Mesenchymal stem cell (in vitro differentiated cells and primary cell): ENCODE data around the gene USP7.
A peak's percentile ranks its signal among the peaks of the same experiment; 100 is the strongest.

Experiments used
- DNase-seq: peaks from one replicate; pipeline ENCODE4 v3.0.0-alpha.2; 2013
- H2AFZ ChIP-seq: one replicate; pipeline ENCODE4 v1.6.1; 2013; ENCODE audit warnings: low read depth, mild to moderate bottlenecking, control low read depth, inconsistent platforms, low read length, moderate library complexity
- H2AK5ac ChIP-seq: 2 replicates; pipeline ENCODE4 v1.6.1; 2013; ENCODE audit warnings: low read length, moderate library complexity, mild to moderate bottlenecking, inconsistent platforms; ENCODE audit not compliant: severe bottlenecking
- H2BK120ac ChIP-seq: one replicate; pipeline ENCODE4 v1.6.1; 2013; ENCODE audit warnings: low read depth, mild to moderate bottlenecking, inconsistent platforms, low read length, moderate library complexity
- H2BK12ac ChIP-seq, 2 experiments: one replicate each; pipeline ENCODE4 v1.6.1; 2013; ENCODE audit warnings: inconsistent platforms in 2 of 2, low read length in 2 of 2, mild to moderate bottlenecking in 2 of 2, moderate library complexity in 2 of 2, control low read depth in 1 of 2
- H2BK15ac ChIP-seq: one replicate; pipeline ENCODE4 v1.6.1; 2013; ENCODE audit warnings: mild to moderate bottlenecking, low read depth, inconsistent platforms; ENCODE audit not compliant: poor library complexity, severe bottlenecking
- H2BK5ac ChIP-seq: 2 replicates; pipeline ENCODE4 v1.6.1; 2013; ENCODE audit warnings: low read depth, mild to moderate bottlenecking, low read length, control low read depth, inconsistent platforms; ENCODE audit not compliant: poor library complexity, severe bottlenecking
- H3K14ac ChIP-seq, 2 experiments: one replicate each; pipeline ENCODE4 v1.6.1; 2013; ENCODE audit warnings: inconsistent platforms in 2 of 2, low read length in 2 of 2, control low read depth in 1 of 2, mild to moderate bottlenecking in 1 of 2, moderate library complexity in 1 of 2
- H3K18ac ChIP-seq, 2 experiments: one replicate each; pipeline ENCODE4 v1.6.1; 2013; ENCODE audit warnings: inconsistent platforms in 2 of 2, low read length in 2 of 2, control low read depth in 1 of 2, low read depth in 1 of 2, mild to moderate bottlenecking in 1 of 2
- H3K23ac ChIP-seq, 2 experiments: one replicate each; pipeline ENCODE4 v1.6.1; 2013; ENCODE audit warnings: inconsistent platforms in 2 of 2, low read length in 2 of 2, mild to moderate bottlenecking in 2 of 2, moderate library complexity in 2 of 2, control low read depth in 1 of 2
- H3K27ac ChIP-seq: 2 replicates; pipeline ENCODE4 v1.5.1; 2013; ENCODE audit warnings: mild to moderate bottlenecking, moderate library complexity, low read length, control low read depth, inconsistent platforms; ENCODE audit not compliant: poor library complexity, severe bottlenecking
- H3K27me3 ChIP-seq, 2 experiments: 2 replicates each; pipeline versions ENCODE4 v1.6.1 to v1.7.0; 2013; ENCODE audit warnings: low read length in 2 of 2, mild to moderate bottlenecking in 2 of 2, moderate library complexity in 2 of 2, control low read depth in 1 of 2, inconsistent platforms in 1 of 2; ENCODE audit not compliant: control insufficient read depth in 1 of 2, insufficient read depth in 1 of 2
- H3K36me3 ChIP-seq, 2 experiments: 2 replicates each; pipeline versions ENCODE4 v1.6.1 to v1.7.0; 2013; ENCODE audit warnings: low read length in 2 of 2, control low read depth in 1 of 2, inconsistent platforms in 1 of 2, low read depth in 1 of 2, mild to moderate bottlenecking in 1 of 2; ENCODE audit not compliant: insufficient read depth in 2 of 2, control insufficient read depth in 1 of 2
- H3K4ac ChIP-seq, 2 experiments: one replicate each; pipeline ENCODE4 v1.6.1; 2013; ENCODE audit warnings: inconsistent platforms in 2 of 2, low read length in 2 of 2, mild to moderate bottlenecking in 2 of 2, moderate library complexity in 2 of 2, control low read depth in 1 of 2, low read depth in 1 of 2
- H3K4me1 ChIP-seq: 2 replicates; pipeline ENCODE4 v1.6.1; 2013; ENCODE audit warnings: low read depth, low read length, control low read depth; ENCODE audit not compliant: control insufficient read depth, insufficient read depth
- H3K4me2 ChIP-seq: 2 replicates; pipeline ENCODE4 v1.6.1; 2013; ENCODE audit warnings: low read length, mild to moderate bottlenecking, inconsistent platforms; ENCODE audit not compliant: poor library complexity, severe bottlenecking
- H3K4me3 ChIP-seq, 2 experiments: 2 replicates each; pipeline versions ENCODE4 v1.5.1 to v1.7.0; 2013; ENCODE audit warnings: low read length in 2 of 2, mild to moderate bottlenecking in 2 of 2, control low read depth in 1 of 2, low read depth in 1 of 2; ENCODE audit not compliant: insufficient read depth in 1 of 2
- H3K79me1 ChIP-seq: replicated peaks from 2 replicates; pipeline ENCODE4 v1.6.1; 2013; ENCODE audit warnings: mild to moderate bottlenecking, control low read depth, low read length, inconsistent platforms; ENCODE audit not compliant: poor library complexity, severe bottlenecking
- H3K9ac ChIP-seq: 2 replicates; pipeline ENCODE4 v1.7.0; 2013; ENCODE audit warnings: mild to moderate bottlenecking, low read length, moderate library complexity
- H3K9me3 ChIP-seq: 2 replicates; pipeline ENCODE4 v1.7.0; 2013; ENCODE audit warnings: mild to moderate bottlenecking, low read length; ENCODE audit not compliant: control insufficient read depth
- H4K8ac ChIP-seq: one replicate; pipeline ENCODE4 v1.6.1; 2013; ENCODE audit warnings: inconsistent platforms, mild to moderate bottlenecking, low read length, moderate library complexity
- H4K91ac ChIP-seq: one replicate; pipeline ENCODE4 v1.6.1; 2013; ENCODE audit warnings: mild to moderate bottlenecking, low read length, inconsistent platforms
- WGBS: methylation state at CpG from one replicate; pipeline ENCODE4 v1.1.7; 2013; ENCODE audit warnings: mixed read lengths; 5-methylcytosine and 5-hydroxymethylcytosine counted together

USP7 gene

DNA sequence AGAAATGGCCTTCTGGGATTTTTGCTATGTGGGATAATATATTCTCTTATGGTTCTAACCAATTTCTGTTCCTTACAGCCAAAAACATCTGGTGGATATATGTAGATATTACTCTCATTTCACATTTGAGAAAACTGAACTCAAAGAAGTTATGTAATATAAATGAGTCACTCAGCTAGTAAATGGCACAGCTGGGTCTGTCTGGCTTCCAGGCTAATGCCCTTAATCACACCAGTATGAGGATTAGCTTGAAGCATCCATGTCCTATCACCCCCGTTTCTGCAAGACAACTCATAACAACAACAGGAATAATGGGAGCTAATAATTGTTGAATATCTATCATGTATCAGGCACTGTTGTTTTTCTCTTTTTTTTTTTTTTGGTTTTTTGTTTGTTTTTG lies 34.4 kb upstream of the USP7 start:
- no CpG with 5 or more reads among the region's 1 CpG for WGBS

DNA sequence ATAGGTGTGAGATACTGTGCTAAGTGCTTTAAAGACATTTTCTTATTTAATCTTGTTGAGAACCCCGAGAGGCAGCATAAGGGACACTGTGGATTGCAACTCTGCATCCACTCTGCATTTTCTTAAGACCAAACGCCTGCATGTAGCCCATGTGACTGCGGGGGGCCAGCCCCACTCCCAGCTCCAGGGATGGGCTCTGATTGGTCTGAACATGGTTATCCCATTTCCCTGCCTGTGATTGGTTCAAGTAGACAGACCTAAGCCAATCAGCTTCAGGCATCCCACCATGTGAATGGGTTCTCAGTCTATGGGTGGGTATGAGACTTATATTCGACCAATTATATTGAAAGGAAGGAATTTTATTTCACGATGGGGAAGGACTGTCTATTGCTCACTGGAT lies 33.2 kb upstream of the USP7 start:
- no peak overlapping the region for H3K18ac ChIP-seq
- no peak overlapping the region for H3K9ac ChIP-seq
- H2BK5ac ChIP-seq: no peak overlapping the region
- H3K14ac ChIP-seq: no peak overlapping the region
- no peak overlapping the region for H3K23ac ChIP-seq
- H3K27ac ChIP-seq: no peak overlapping the region
- no peak overlapping the region for H2AFZ ChIP-seq
- H2AK5ac ChIP-seq: no peak overlapping the region
- H2BK15ac ChIP-seq: no peak overlapping the region
- peaks cover 0 to 2% of the 10 kb centered on the region in 2 experiments for H3K27me3 ChIP-seq
- 84% methylated on average over 5 of the region's 5 CpGs for WGBS
- no peaks in the 10 kb centered on the region for H3K79me1 ChIP-seq
- no peaks in the 10 kb centered on the region for H3K9me3 ChIP-seq
- H3K4me1 ChIP-seq: no peaks in the 10 kb centered on the region
- no peaks in the 10 kb centered on the region for H3K36me3 ChIP-seq
- H3K4me2 ChIP-seq: no peak overlapping the region
- no peak overlapping the region for H4K8ac ChIP-seq
- H4K91ac ChIP-seq: no peak overlapping the region
- DNase-seq: no peak
- no peak overlapping the region for H2BK12ac ChIP-seq
- no peak overlapping the region for H3K4ac ChIP-seq
- H2BK120ac ChIP-seq: no peak overlapping the region
- no peak overlapping the region for H3K4me3 ChIP-seq

More for the DNA sequence above, 34.4 kb upstream of the USP7 start:
- no peak overlapping the region for H4K91ac ChIP-seq
- H2BK5ac ChIP-seq: no peak overlapping the region
- no peak overlapping the region for H2BK120ac ChIP-seq
- no peak overlapping the region for H3K4ac ChIP-seq
- H3K4me1 ChIP-seq: no peaks in the 10 kb centered on the region
- no peak overlapping the region for H3K27ac ChIP-seq
- no peak overlapping the region for H3K18ac ChIP-seq
- H3K23ac ChIP-seq: no peak overlapping the region
- H3K4me2 ChIP-seq: no peak overlapping the region
- H4K8ac ChIP-seq: no peak overlapping the region
- peaks cover 0 to 2% of the 10 kb centered on the region in 2 experiments for H3K27me3 ChIP-seq
- no peak overlapping the region for H2BK12ac ChIP-seq
- no peak overlapping the region for H3K9ac ChIP-seq
- H3K36me3 ChIP-seq: no peaks in the 10 kb centered on the region
- H2BK15ac ChIP-seq: no peak overlapping the region
- no peaks in the 10 kb centered on the region for H3K9me3 ChIP-seq
- no peak overlapping the region for H2AK5ac ChIP-seq
- no peak overlapping the region for H3K14ac ChIP-seq
- DNase-seq: no peak
- no peak overlapping the region for H2AFZ ChIP-seq
- H3K4me3 ChIP-seq: no peak overlapping the region
- no peaks in the 10 kb centered on the region for H3K79me1 ChIP-seq

DNA sequence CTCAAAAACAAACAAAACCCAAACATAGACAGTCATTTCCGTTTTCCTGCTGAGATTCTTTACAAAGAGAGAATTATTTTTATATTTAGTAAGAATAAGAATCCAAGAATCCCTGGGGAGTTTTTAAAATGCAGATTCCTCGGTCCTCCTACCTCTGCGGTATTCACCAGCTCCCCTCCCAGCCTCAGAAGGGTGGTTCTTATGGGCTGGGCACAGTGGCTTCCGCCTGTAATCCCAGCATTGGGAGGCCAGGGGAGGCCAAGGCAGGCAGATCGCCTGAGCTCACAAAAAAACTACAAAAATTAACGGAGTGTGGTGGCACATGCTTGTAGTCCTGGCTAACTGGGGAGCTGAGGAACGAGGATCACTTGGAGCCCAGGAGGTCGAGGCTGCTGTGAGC lies 26.7 kb upstream of the USP7 start:
- no peak overlapping the region for H3K23ac ChIP-seq
- 54% methylated on average over 7 of the region's 8 CpGs for WGBS
- no peak overlapping the region for H3K27ac ChIP-seq
- no peak overlapping the region for H2BK120ac ChIP-seq
- peak overlapping the region; percentile 44 for H2BK5ac ChIP-seq
- H3K9ac ChIP-seq: no peak overlapping the region
- H3K4me2 ChIP-seq: no peak overlapping the region
- no peak overlapping the region for H2BK12ac ChIP-seq
- no peaks in the 10 kb centered on the region for H3K79me1 ChIP-seq
- H3K27me3 ChIP-seq: peaks cover 0 to 4% of the 10 kb centered on the region in 2 experiments
- no peak overlapping the region for H3K4me3 ChIP-seq
- no peaks in the 10 kb centered on the region for H3K9me3 ChIP-seq
- H3K18ac ChIP-seq: no peak overlapping the region
- no peak overlapping the region for H3K4ac ChIP-seq
- peak overlapping the region; percentile 11 for H4K91ac ChIP-seq
- H3K14ac ChIP-seq: no peak overlapping the region
- H2AK5ac ChIP-seq: no peak overlapping the region
- H4K8ac ChIP-seq: no peak overlapping the region
- no peak for DNase-seq
- no peaks in the 10 kb centered on the region for H3K4me1 ChIP-seq
- no peak overlapping the region for H2AFZ ChIP-seq
- H3K36me3 ChIP-seq: no peaks in the 10 kb centered on the region
- H2BK15ac ChIP-seq: no peak overlapping the region

DNA sequence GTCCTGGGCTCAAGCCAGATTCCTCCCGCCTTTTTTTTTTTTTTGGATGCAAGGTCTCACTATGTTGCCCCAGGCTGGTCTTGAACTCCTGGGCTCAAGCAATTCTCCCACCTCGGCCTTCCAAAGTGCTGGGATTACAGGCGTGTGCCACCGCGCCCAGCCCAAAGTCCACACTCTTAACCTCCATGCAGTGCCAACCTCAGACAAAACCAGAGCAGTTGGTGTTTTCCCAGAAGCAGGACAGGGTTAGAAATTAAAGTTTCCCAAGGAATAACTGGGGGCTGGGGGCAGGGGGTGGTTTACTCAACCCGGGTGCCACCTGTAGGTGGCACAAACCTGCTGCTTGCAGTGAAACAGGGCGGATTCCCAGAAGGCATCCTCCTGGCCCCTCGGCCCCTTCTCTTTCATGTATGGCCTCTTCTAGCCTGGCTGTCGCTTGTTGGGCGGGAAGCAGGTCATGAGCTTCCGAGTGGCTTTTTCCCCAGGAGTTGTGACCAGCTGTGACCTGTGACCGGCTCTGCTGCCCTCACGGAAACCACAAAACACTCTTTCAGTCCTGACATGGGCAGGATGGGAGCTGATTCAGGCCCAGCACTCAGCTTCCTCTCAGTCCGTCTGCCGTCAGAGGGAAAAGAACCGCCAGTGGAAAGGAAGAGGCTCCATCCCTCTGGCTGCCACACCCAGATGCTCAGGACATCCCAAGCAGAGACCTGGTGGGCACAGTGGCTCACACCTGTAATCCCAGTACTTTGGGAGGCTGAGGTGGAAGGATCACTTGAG lies 25.6 kb upstream of the USP7 start:
- Histone ChIP-seq H3K4me2 (no peak overlapping the region), H3K36me3 (no peaks in the 10 kb centered on the region), H3K14ac (no peak overlapping the region), H4K8ac (no peak overlapping the region), H3K79me1 (no peaks in the 10 kb centered on the region), H3K9ac (no peak overlapping the region), H3K27me3 (peaks cover 0 to 4% of the 10 kb centered on the region in 2 experiments), H2AFZ (no peak overlapping the region), H3K4me1 (no peaks in the 10 kb centered on the region), H3K4ac (no peak overlapping the region), H3K23ac (no peak overlapping the region), H3K18ac (no peak overlapping the region), H2BK15ac (no peak overlapping the region), H3K27ac (no peak overlapping the region), H4K91ac (no peak overlapping the region), H2BK5ac (no peak overlapping the region), H2AK5ac (no peak overlapping the region), H3K4me3 (no peak overlapping the region), H3K9me3 (no peaks in the 10 kb centered on the region), H2BK120ac (no peak overlapping the region), H2BK12ac (no peak overlapping the region)
- WGBS: 59% methylated on average over 16 of the region's 16 CpGs
- peak; percentile 5 for DNase-seq
